Gastroesophageal sphincter (tissue), 3 donors: Measurements from ENCODE around the gene KRTAP10-9.

Experiments
- CTCF ChIP-seq, 4 experiments: fragments of 200-600 bp in 2 of 4; fragments of 450-650 bp in 2 of 4; sonication (generic) in 1 of 4; IDR thresholded peaks; one replicate each; pipeline ENCODE4 v1.5.1; 2017 to 2019; ENCODE audit warnings: antibody characterized with exemption in 4 of 4, mild to moderate bottlenecking in 2 of 4, moderate library complexity in 2 of 4
- EP300 ChIP-seq: sonication (generic); formaldehyde crosslinking; IDR thresholded peaks from one replicate; pipeline ENCODE4 v1.6.1; 2017; ENCODE audit warnings: antibody characterized with exemption, mild to moderate bottlenecking
- POLR2AphosphoS5 ChIP-seq: sonication (generic); formaldehyde crosslinking; IDR thresholded peaks from one replicate; pipeline ENCODE4 v1.6.1; 2017; ENCODE audit warnings: antibody characterized with exemption

- TF ChIP-seq EP300, result no peak
- no peak for TF ChIP-seq CTCF (IDR thresholded peaks at IDR 0.05)
- TF ChIP-seq POLR2AphosphoS5, result no peak
These were observed 37.1 kb upstream of the KRTAP10-9 start for GRCh38 chr21:44589586-44590305.
